ENCODE data around the gene GABARAPL2. TPM values are rescaled to one million over a fixed set of nuclear protein-coding genes. Genes with fewer than 3 reads are reported as not detected.
"Not testable (repeated sequence)": the region's sequence is repeated elsewhere in the genome, so short reads cannot be mapped to it uniquely, and the experiment has no call there.

The GABARAPL2 gene
- polyA plus RNA-seq, 2 of the 4 experiments (the other 2 are of a cell fraction) = 80.6 to 107 TPM

- no peak for TF ChIP-seq RFX5 (IDR thresholded peaks at IDR 0.05)
Observed at GRCh38 chr16:75535211-75535843, 30.9 kb upstream of the GABARAPL2 start (continued).

- Histone ChIP-seq H3K9me3 (no peaks in the 10 kb centered on the region), H3K27ac (no peak within 1 kb of the TSS), H3K4me3 (no peak within 1 kb of the TSS), H3K4me2 (no peak within 1 kb of the TSS), H3K4me1 (no peaks in the 10 kb centered on the region)
- WGBS (ENCODE audit: missing lambda C conversion rate) = 77% methylated on average over 4 of the region's 7 CpGs
- ATAC-seq = no peak
- ChIA-PET POLR2A (no interaction called here), CTCF (interaction anchor here (0.6 to 1.2 kb wide), 5 partner anchors 14 to 67 kb away, joined by 3 to 6 read pairs (median 4); no protein-coding TSS in a partner anchor)
- DNase-seq (ENCODE audit: low read depth in 1 of 2, low spot score in 1 of 2) = no peak
- TF ChIP-seq CEBPB (IDR thresholded peaks at IDR 0.05) = no peak
- no peak for FAIRE-seq
Observed at GRCh38 chr16:75535901-75536300, 30.3 kb upstream of the GABARAPL2 start, which contains the start of gene CHST5. CHST5 (minus strand) TSS chr16:75536108; CDS start chr16:75530384, 5,724 bp downstream.

- TF ChIP-seq CHD4 (IDR thresholded peaks at IDR 0.05; ENCODE audit: borderline replicate concordance) (no peak), HOXB13 (CRISPR knock-in tag; IDR thresholded peaks at IDR 0.05; ENCODE audit: low read depth) (no peak), NFE2L2 (conservative IDR thresholded peaks at IDR 0.05; ENCODE audit: low read length) (no peak), EHMT2 (IDR thresholded peaks at IDR 0.05; ENCODE audit: low read depth) (no peak), ZC3H11A (IDR thresholded peaks at IDR 0.05) (no peak), JUN (IDR thresholded peaks at IDR 0.05) (no peak), MAZ (IDR thresholded peaks at IDR 0.05; ENCODE audit: borderline replicate concordance, low read depth, low read length) (no peak), FOXS1 (CRISPR knock-in tag; IDR thresholded peaks at IDR 0.05) (no peak), EHF (CRISPR knock-in tag; IDR thresholded peaks at IDR 0.05) (no peak), CEBPB (IDR thresholded peaks at IDR 0.05) (no peak), CBX2 (IDR thresholded peaks at IDR 0.05; ENCODE audit: borderline replicate concordance, low read depth) (no peak), RCOR1 (IDR thresholded peaks at IDR 0.05; ENCODE audit: low read depth, low read length) (no peak), POLR2AphosphoS2 (conservative IDR thresholded peaks at IDR 0.05; ENCODE audit: low read length) (no peak), REST (IDR thresholded peaks at IDR 0.05) (no peak), TFCP2L1 (CRISPR knock-in tag; IDR thresholded peaks at IDR 0.05) (no peak), EP300 (IDR thresholded peaks at IDR 0.05) (no peak), FOSB (CRISPR knock-in tag; IDR thresholded peaks at IDR 0.05) (no peak), CHD2 (IDR thresholded peaks at IDR 0.05; ENCODE audit: low read length, partially characterized antibody) (no peak), ZNF302 (CRISPR knock-in tag; IDR thresholded peaks at IDR 0.05) (no peak), HDAC2 (IDR thresholded peaks at IDR 0.05) (no peak)
Observed at GRCh38 chr16:75537776-75538175, 28.4 kb upstream of the GABARAPL2 start.

GRCh38 chr16:75538882-75539565 is 27.2 kb upstream of the GABARAPL2 start:
- H3K4me3 ChIP-seq; H3K27ac ChIP-seq; H3K4me2 ChIP-seq; FAIRE-seq; H3K4me1 ChIP-seq; DNase-seq (ENCODE audit: low read depth in 1 of 2, low spot score in 1 of 2); H3K9me3 ChIP-seq; POLR2A ChIA-PET: not testable (repeated sequence)
- peak in 1 of 2 experiments; percentile 60; a peak in 2 of 6 replicates for ATAC-seq
- 88% methylated on average over 6 of the region's 10 CpGs for WGBS (ENCODE audit: missing lambda C conversion rate)
- CTCF ChIA-PET = interaction anchor here (0.6 to 1.4 kb wide), 4 partner anchors 21 to 1194 kb away, joined by 3 read pairs; no protein-coding TSS in a partner anchor

More at GRCh38 chr16:75537776-75538175, 28.4 kb upstream of the GABARAPL2 start:
- H3K4me2 ChIP-seq = no peak overlapping the region
- no peaks in the 10 kb centered on the region for H3K4me1 ChIP-seq
- H3K4me3 ChIP-seq = no peak overlapping the region
- ChIA-PET POLR2A (no interaction called here), CTCF (interaction anchor here (0.6 to 1.4 kb wide), 7 partner anchors 20 to 226 kb away, joined by 3 to 7 read pairs (median 3); no protein-coding TSS in a partner anchor)
- DNase-seq (ENCODE audit: low read depth in 1 of 2, low spot score in 1 of 2) = no peak
- no peak for FAIRE-seq
- H3K9me3 ChIP-seq = no peaks in the 10 kb centered on the region
- ATAC-seq = no peak
- H3K27ac ChIP-seq = no peak overlapping the region
- WGBS (ENCODE audit: missing lambda C conversion rate) = 65% methylated on average over 4 of the region's 4 CpGs
